Upper lobe of left lung (tissue), 4 donors: ENCODE results near the gene ATXN2.

ENCODE experiments used
- CTCF ChIP-seq, 6 experiments: fragments of 450-650 bp in 4 of 6; fragments of 200-600 bp in 2 of 6; sonication (generic) in 2 of 6; IDR thresholded peaks; one replicate each; pipeline ENCODE4 v1.5.1; 2016 to 2019; ENCODE audit warnings: antibody characterized with exemption in 6 of 6
- POLR2AphosphoS5 ChIP-seq, 2 donors: sonication (generic); formaldehyde crosslinking; IDR thresholded peaks; one replicate each; pipeline ENCODE4 v1.5.1; 2017; ENCODE audit warnings: antibody characterized with exemption in 2 of 2

- TF ChIP-seq CTCF (IDR thresholded peaks at IDR 0.05) (no peak), POLR2AphosphoS5 (IDR thresholded peaks at IDR 0.05) (peak in 1 of 2 donors; percentile 18)
Measured at GRCh38 chr12:111410431-111411184, 188.5 kb downstream of the ATXN2 start.
